Common myeloid progenitor, CD34-positive (primary cell): ENCODE results near the gene MAT2A.
"Not testable (repeated sequence)": the region's sequence is repeated elsewhere in the genome, so short reads cannot be mapped to it uniquely, and the experiment has no call there.

Experiments
- CTCF ChIA-PET: fragments of 350-600 bp; sonication (Branson Sonifier 250); formaldehyde crosslinking; loops from one replicate; lab custom pipeline; 2021; ENCODE audit warnings: antibody characterized with exemption; lab: Charles Lee
- POLR2A ChIA-PET: fragments of 350-600 bp; sonication (Branson Sonifier 250); formaldehyde crosslinking; loops from one replicate; lab custom pipeline; 2021; ENCODE audit warnings: antibody characterized with exemption; lab: Charles Lee
- DNase-seq, 3 donors: peaks; one replicate each; pipeline versions ENCODE4 v3.0.0 to v3.0.0-alpha.2; 2013
- H3K27ac ChIP-seq, 2 experiments: 1 replicate in 1 of 2; 2 replicates in 1 of 2; pipeline ENCODE4 v1.7.0; 2013; ENCODE audit warnings: inconsistent platforms in 2 of 2, low read length in 2 of 2, mild to moderate bottlenecking in 2 of 2, low read depth in 1 of 2, moderate library complexity in 1 of 2; ENCODE audit not compliant: severe bottlenecking in 2 of 2, insufficient read depth in 1 of 2, poor library complexity in 1 of 2
- H3K27me3 ChIP-seq, 5 experiments: replicated peaks in 2 of 5; 1 replicate in 3 of 5; 2 replicates in 2 of 5; pipeline versions ENCODE4 v1.6.1 to v1.7.0; 2013; ENCODE audit warnings: low read length in 4 of 5, mild to moderate bottlenecking in 2 of 5, moderate library complexity in 2 of 5, inconsistent platforms in 1 of 5; ENCODE audit not compliant: insufficient read depth in 5 of 5, control insufficient read depth in 4 of 5
- H3K36me3 ChIP-seq, 4 experiments: 1 replicate in 2 of 4; 2 replicates in 2 of 4; pipeline versions ENCODE4 v1.6.1 to v1.7.0; 2013; ENCODE audit warnings: low read length in 3 of 4, control low read depth in 1 of 4, mild to moderate bottlenecking in 1 of 4; ENCODE audit not compliant: control insufficient read depth in 4 of 4, insufficient read depth in 4 of 4
- H3K4me1 ChIP-seq, 4 experiments: 1 replicate in 3 of 4; 2 replicates in 1 of 4; pipeline versions ENCODE4 v1.6.1 to v1.7.1; 2013; ENCODE audit warnings: low read length in 3 of 4, mild to moderate bottlenecking in 3 of 4, control low read depth in 1 of 4, inconsistent platforms in 1 of 4, moderate library complexity in 1 of 4; ENCODE audit not compliant: control insufficient read depth in 4 of 4, insufficient read depth in 4 of 4; ENCODE audit errors: control extremely low read depth in 1 of 4
- H3K4me3 ChIP-seq, 7 experiments: 1 replicate in 4 of 7; 2 replicates in 3 of 7; pipeline versions ENCODE4 v1.5.1 to v1.7.0; 2013; ENCODE audit warnings: mild to moderate bottlenecking in 7 of 7, low read length in 6 of 7, moderate library complexity in 6 of 7, inconsistent platforms in 2 of 7, low read depth in 2 of 7, control low read depth in 1 of 7; ENCODE audit not compliant: insufficient read depth in 4 of 7, control insufficient read depth in 1 of 7; ENCODE audit errors: extremely low read depth in 1 of 7
- H3K9me3 ChIP-seq, 5 experiments: 1 replicate in 4 of 5; 2 replicates in 1 of 5; pipeline versions ENCODE4 v1.6.1 to v1.7.1; 2013; ENCODE audit warnings: low read length in 4 of 5, mild to moderate bottlenecking in 2 of 5, inconsistent platforms in 1 of 5, low read depth in 1 of 5, moderate library complexity in 1 of 5; ENCODE audit not compliant: control insufficient read depth in 4 of 5, insufficient read depth in 2 of 5; ENCODE audit errors: control extremely low read depth in 1 of 5
- WGBS: methylation state at CpG from one replicate; pipeline ENCODE4 v1.1.5; 2013; ENCODE audit not compliant: insufficient coverage; 5-methylcytosine and 5-hydroxymethylcytosine counted together

The MAT2A gene

DNA sequence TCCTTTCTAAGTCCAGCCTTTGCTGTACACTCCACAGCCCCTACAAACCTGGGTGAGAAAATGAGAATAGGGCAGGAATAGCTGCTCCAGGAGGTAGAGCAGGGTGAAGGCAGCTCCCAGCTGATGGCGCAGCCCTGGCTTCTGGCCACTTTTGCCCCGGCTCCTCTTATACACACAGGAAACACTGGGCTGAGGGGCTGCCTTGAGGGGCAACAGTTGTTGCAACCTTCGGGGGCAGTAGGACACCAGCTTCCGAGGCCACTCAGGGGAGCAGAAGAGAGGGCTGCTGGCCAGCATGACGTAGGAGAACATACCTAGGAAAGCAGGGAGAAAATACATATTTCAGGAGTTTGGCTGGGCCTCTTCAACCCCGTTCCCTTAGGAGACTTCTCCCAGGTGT, 14.2 kb downstream of the MAT2A start:
- Histone ChIP-seq H3K9me3 (no peaks in the 10 kb centered on the region), H3K4me3 (no peak overlapping the region), H3K27me3 (no peaks in the 10 kb centered on the region), H3K4me1 (peaks cover 18 to 31% (median 25%) of the 10 kb centered on the region in 4 experiments), H3K27ac (no peak overlapping the region), H3K36me3 (peaks cover 16 to 76% (median 36%) of the 10 kb centered on the region in 4 experiments)
- no peak for DNase-seq
- POLR2A ChIA-PET: interaction anchor here (6.7 kb wide), 1 partner anchor 13 kb away, joined by 69 read pairs; the partner anchor contains the start of gene MAT2A
- CTCF ChIA-PET: interaction anchor here (0.7 to 28.0 kb wide), 11 partner anchors 9 to 183 kb away, joined by 3 to 584 read pairs (median 7); partner anchors contain the start of genes GGCX, MAT2A and SH2D6
- WGBS: 82% methylated on average over 6 of the region's 6 CpGs

GRCh38 chr2:85554980-85555612, 16.1 kb downstream of the MAT2A start:
- no CpG with 5 or more reads among the region's 3 CpGs for WGBS

DNA sequence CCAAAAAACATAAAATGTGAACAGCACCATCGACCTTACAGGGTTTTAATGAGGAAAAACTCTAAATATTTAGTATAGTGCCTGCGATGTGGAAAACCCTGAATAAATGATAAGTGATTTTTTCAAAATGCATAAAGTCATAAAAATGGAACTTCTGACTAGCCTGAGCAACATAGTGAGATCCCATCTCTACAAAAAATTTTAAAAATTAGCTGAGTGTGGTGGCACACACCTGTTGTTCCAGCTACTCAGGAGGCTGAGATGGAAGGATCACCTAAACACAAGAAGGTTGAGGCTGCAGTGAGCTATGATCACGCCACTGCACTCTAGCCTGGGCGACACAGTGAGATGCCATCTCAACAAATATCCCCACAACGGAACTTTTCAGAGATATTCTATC, 18.2 kb downstream of the MAT2A start:
- no peak overlapping the region for H3K4me3 ChIP-seq
- no peak for DNase-seq
- POLR2A ChIA-PET: no interaction called here
- peaks cover 6 to 17% (median 11%) of the 10 kb centered on the region in 4 experiments for H3K4me1 ChIP-seq
- no peaks in the 10 kb centered on the region for H3K9me3 ChIP-seq
- H3K36me3 ChIP-seq: peaks cover 19 to 59% (median 37%) of the 10 kb centered on the region in 4 experiments
- no peak overlapping the region for H3K27ac ChIP-seq
- CTCF ChIA-PET: interaction anchor here (1.1 to 28.0 kb wide), 4 partner anchors 53 to 168 kb away, joined by 3 to 584 read pairs (median 126); partner anchors contain the start of gene SH2D6
- H3K27me3 ChIP-seq: no peaks in the 10 kb centered on the region
- WGBS: no CpG with 5 or more reads among the region's 5 CpGs

More at GRCh38 chr2:85554980-85555612, 16.1 kb downstream of the MAT2A start:
- Histone ChIP-seq H3K27me3 (no peaks in the 10 kb centered on the region), H3K9me3 (no peaks in the 10 kb centered on the region), H3K36me3 (peaks cover 19 to 79% (median 39%) of the 10 kb centered on the region in 4 experiments), H3K27ac (no peak overlapping the region), H3K4me1 (peaks cover 14 to 23% (median 21%) of the 10 kb centered on the region in 4 experiments), H3K4me3 (no peak overlapping the region)
- ChIA-PET CTCF (interaction anchor here (0.6 to 28.0 kb wide), 7 partner anchors 9 to 185 kb away, joined by 3 to 584 read pairs (median 4); partner anchors contain the start of gene SH2D6), POLR2A (no interaction called here)
- DNase-seq: no peak

DNA sequence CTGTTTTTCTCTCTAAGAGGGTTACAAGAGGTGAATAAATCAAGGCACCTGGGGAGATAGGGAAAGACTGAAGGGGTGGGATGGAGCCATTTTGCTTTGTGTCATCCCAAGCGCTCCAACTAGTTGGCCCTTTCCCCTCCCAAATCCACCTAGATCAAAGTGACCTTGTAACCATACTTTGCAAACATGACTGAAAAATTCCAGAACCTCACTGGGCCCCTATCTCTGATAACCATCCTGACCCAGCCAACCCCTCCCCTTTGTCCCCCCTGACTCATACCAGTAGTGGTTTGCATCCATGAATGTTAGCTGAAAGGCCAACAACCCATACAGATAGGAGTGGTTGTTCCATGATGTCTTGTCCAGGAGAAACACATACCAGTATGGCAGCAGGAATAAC, 19.2 kb downstream of the MAT2A start:
- ChIA-PET CTCF (interaction anchor here (0.8 to 7.0 kb wide), 4 partner anchors 7 to 167 kb away, joined by 3 to 34 read pairs (median 16); no protein-coding TSS in a partner anchor), POLR2A (interaction anchor here (1.1 kb wide), 1 partner anchor 12 kb away, joined by 3 read pairs; no protein-coding TSS in a partner anchor)
- Histone ChIP-seq H3K9me3 (no peaks in the 10 kb centered on the region), H3K36me3 (peaks cover 18 to 49% (median 30%) of the 10 kb centered on the region in 4 experiments), H3K4me1 (peaks cover 6 to 17% (median 11%) of the 10 kb centered on the region in 4 experiments), H3K4me3 (no peak overlapping the region), H3K27ac (no peak overlapping the region), H3K27me3 (no peaks in the 10 kb centered on the region)
- DNase-seq: no peak
- WGBS: 78% methylated on average over 1 of the region's 1 CpG

GRCh38 chr2:85560403-85560726, 21.4 kb downstream of the MAT2A start:
- not testable (repeated sequence) for DNase-seq, H3K27me3 ChIP-seq, H3K9me3 ChIP-seq
- 93% methylated on average over 11 of the region's 12 CpGs for WGBS
- H3K4me3 ChIP-seq: peak overlapping the region in 6 of 7 experiments; percentile 89 to 97 (median 93)
- POLR2A ChIA-PET: interaction anchor here (0.7 to 1.9 kb wide), 2 partner anchors 11 to 28 kb away, joined by 5 to 7 read pairs; no protein-coding TSS in a partner anchor
- peaks cover 6 to 25% (median 14%) of the 10 kb centered on the region in 4 experiments for H3K4me1 ChIP-seq
- peak overlapping the region in 1 of 2 experiments; percentile 93 for H3K27ac ChIP-seq
- H3K36me3 ChIP-seq: peaks cover 12 to 31% (median 15%) of the 10 kb centered on the region in 4 experiments
- CTCF ChIA-PET: interaction anchor here (0.9 to 7.0 kb wide), 15 partner anchors 9 to 171 kb away, joined by 3 to 34 read pairs (median 4); partner anchors contain the start of genes C2orf68 and VAMP8

DNA sequence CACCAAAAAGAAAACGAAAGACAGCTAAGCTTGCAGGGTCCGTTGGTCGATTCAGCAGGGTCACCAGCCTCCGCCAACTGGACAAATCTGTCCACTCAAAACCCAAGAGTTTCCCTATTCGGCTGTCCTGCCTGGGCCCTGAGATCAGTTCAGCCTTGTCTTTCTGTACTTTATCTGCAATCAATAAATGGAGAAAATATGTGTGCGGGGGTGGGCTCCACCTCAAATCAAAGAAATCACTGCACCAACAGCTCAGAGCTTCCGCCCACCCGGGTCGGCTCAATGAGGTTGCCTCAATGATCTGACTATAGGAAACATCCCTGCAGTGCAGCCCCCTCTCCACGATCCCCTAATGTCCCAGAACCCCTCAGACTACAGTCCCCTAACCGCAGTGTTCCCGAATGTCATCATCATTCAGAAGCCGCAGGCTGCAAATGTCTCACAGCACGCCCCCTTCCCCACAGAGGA, 21.9 kb downstream of the MAT2A start:
- Histone ChIP-seq H3K36me3 (peaks cover 9 to 29% (median 14%) of the 10 kb centered on the region in 4 experiments), H3K4me3 (peak overlapping the region; percentile 26 to 97 (median 91)), H3K27ac (peak overlapping the region in 1 of 2 experiments; percentile 93), H3K4me1 (peaks cover 6 to 25% (median 14%) of the 10 kb centered on the region in 4 experiments), H3K27me3 (no peaks in the 10 kb centered on the region), H3K9me3 (no peaks in the 10 kb centered on the region)
- 9% methylated on average over 12 of the region's 14 CpGs for WGBS
- ChIA-PET CTCF (interaction anchor here (0.9 to 7.0 kb wide), 15 partner anchors 9 to 172 kb away, joined by 3 to 34 read pairs (median 4); partner anchors contain the start of genes C2orf68 and VAMP8), POLR2A (interaction anchor here (0.7 to 3.1 kb wide), 7 partner anchors 9 to 54 kb away, joined by 3 to 14 read pairs (median 6); partner anchors contain the start of gene RNF181)
- no peak for DNase-seq
